Measurements from ENCODE around the gene TMPRSS9. TPM values are rescaled to one million over a fixed set of nuclear protein-coding genes. Genes with fewer than 3 reads are reported as not detected.

The TMPRSS9 gene
- total RNA-seq, 4 donors from 2014 or later, result 0.19 TPM; not detected in 3

GRCh38 chr19:2352121-2352520 is 7.9 kb upstream of the TMPRSS9 start:
- WGBS, 2 donors, result 90% methylated on average over 2 of the region's 24 CpGs; no CpG with 5 or more reads in 1 of the 2 donors
- no peaks in the 10 kb centered on the region for H3K9me3 ChIP-seq
- intact Hi-C loops (cut with DNase I), result no loop called here

GRCh38 chr19:2353159-2353886 is 6.7 kb upstream of the TMPRSS9 start:
- Histone ChIP-seq H3K36me3 (peaks cover 10 to 65% (median 18%) of the 10 kb centered on the region in 3 donors), H3K27me3 (peaks cover 0 to 1% (median 0%) of the 10 kb centered on the region in 4 donors), H3K27ac (no peak overlapping the region), H3K4me3 (no peak overlapping the region), H3K9me3 (no peaks in the 10 kb centered on the region), H3K4me1 (no peaks in the 10 kb centered on the region)
- DNase-seq, result no peak
- TF ChIP-seq POLR2A (IDR thresholded peaks at IDR 0.05), result no peak
- TF ChIP-seq, protein P1, sequence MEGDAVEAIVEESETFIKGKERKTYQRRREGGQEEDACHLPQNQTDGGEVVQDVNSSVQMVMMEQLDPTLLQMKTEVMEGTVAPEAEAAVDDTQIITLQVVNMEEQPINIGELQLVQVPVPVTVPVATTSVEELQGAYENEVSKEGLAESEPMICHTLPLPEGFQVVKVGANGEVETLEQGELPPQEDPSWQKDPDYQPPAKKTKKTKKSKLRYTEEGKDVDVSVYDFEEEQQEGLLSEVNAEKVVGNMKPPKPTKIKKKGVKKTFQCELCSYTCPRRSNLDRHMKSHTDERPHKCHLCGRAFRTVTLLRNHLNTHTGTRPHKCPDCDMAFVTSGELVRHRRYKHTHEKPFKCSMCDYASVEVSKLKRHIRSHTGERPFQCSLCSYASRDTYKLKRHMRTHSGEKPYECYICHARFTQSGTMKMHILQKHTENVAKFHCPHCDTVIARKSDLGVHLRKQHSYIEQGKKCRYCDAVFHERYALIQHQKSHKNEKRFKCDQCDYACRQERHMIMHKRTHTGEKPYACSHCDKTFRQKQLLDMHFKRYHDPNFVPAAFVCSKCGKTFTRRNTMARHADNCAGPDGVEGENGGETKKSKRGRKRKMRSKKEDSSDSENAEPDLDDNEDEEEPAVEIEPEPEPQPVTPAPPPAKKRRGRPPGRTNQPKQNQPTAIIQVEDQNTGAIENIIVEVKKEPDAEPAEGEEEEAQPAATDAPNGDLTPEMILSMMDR (IDR thresholded peaks at IDR 0.05), result no peak
- intact Hi-C loops (cut with DNase I), result no loop called here
- WGBS, 2 donors, result 61 to 100% methylated on average over 1 to 5 of the region's 45 CpGs

More at GRCh38 chr19:2352121-2352520, 7.9 kb upstream of the TMPRSS9 start:
- DNase-seq, result no peak
- TF ChIP-seq, protein P1 (IDR thresholded peaks at IDR 0.05), result no peak
- no peak for TF ChIP-seq POLR2A (IDR thresholded peaks at IDR 0.05)
- H3K36me3 ChIP-seq, result peaks cover 10 to 65% (median 18%) of the 10 kb centered on the region in 3 donors
- H3K27me3 ChIP-seq, result no peaks in the 10 kb centered on the region
- no peak overlapping the region for H3K4me3 ChIP-seq
- no peaks in the 10 kb centered on the region for H3K4me1 ChIP-seq
- H3K27ac ChIP-seq, result no peak overlapping the region

DNA sequence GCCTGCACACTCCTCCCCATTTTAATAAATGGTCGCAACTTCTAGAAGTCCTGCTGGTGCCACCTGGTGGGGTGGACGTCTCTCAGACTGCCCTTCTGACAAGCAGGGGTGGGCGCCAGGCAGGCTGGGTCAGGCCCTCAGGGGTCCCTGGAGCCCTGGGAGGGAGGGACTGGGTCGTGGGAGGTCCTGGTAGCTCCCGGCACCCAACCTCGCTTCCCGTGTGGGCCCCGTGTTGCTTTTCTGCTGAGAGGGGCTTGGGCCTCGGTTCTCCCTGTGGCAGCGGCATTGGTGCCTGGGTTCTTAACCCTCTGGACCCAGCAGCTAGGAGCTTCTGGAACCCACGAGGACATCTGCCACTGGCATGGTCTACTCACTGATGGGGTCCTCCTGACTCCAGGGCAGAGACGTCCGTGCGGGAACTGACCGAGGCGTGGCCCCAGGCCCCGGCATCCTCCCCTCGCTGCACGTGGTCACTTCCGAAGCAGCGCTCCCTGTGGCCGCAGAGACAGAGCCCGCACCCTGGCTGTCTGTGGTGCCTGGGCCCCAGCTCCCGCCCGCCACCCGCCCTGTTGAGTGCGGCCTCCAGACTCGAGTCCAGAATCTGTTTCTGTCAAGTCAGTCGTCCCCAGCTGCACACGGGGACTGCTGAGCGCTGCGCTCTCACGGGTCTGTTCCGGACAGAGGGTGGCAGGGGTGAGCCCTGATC is 6.0 kb upstream of the TMPRSS9 start:
- no peak for TF ChIP-seq POLR2A (IDR thresholded peaks at IDR 0.05)
- TF ChIP-seq, protein P1 (IDR thresholded peaks at IDR 0.05), result no peak

GRCh38 chr19:2354670-2355069 is 5.4 kb upstream of the TMPRSS9 start:
- 90% methylated on average over 2 to 3 of the region's 17 CpGs for WGBS, 2 donors
- peaks cover 0 to 15% (median 0%) of the 10 kb centered on the region in 4 donors for H3K27me3 ChIP-seq
- no peak overlapping the region for H3K4me3 ChIP-seq
- no peaks in the 10 kb centered on the region for H3K4me1 ChIP-seq
- no peak overlapping the region for H3K27ac ChIP-seq
- no peak for DNase-seq
- TF ChIP-seq, protein P1 (IDR thresholded peaks at IDR 0.05), result no peak
- no peak for TF ChIP-seq POLR2A (IDR thresholded peaks at IDR 0.05)
- no peaks in the 10 kb centered on the region for H3K9me3 ChIP-seq
- intact Hi-C loops (cut with DNase I), result no loop called here
- H3K36me3 ChIP-seq, result peaks cover 10 to 56% (median 12%) of the 10 kb centered on the region in 3 donors

More for the DNA sequence above, 6.0 kb upstream of the TMPRSS9 start:
- intact Hi-C loops (cut with DNase I), result no loop called here
- no peak overlapping the region for H3K27ac ChIP-seq
- peaks cover 10 to 58% (median 12%) of the 10 kb centered on the region in 3 donors for H3K36me3 ChIP-seq
- H3K27me3 ChIP-seq, result peaks cover 0 to 8% (median 0%) of the 10 kb centered on the region in 4 donors
- no peaks in the 10 kb centered on the region for H3K4me1 ChIP-seq
- no peak for DNase-seq
- H3K4me3 ChIP-seq, result no peak overlapping the region
- H3K9me3 ChIP-seq, result no peaks in the 10 kb centered on the region
- 95% methylated on average over 14 of the region's 34 CpGs; no CpG with 5 or more reads in 1 of the 2 donors for WGBS, 2 donors
